ENCODE data around the gene SLC12A8. TPM values are rescaled to one million over a fixed set of nuclear protein-coding genes. Genes with fewer than 3 reads are reported as not detected.

The SLC12A8 gene
- total RNA-seq (2022; extraction: Qiagen RNA extraction; ENCODE audit: low read depth): 0.87 to 1.6 TPM (median 1.4 TPM) in 5 replicates

GRCh38 chr3:125212509-125213363 is at the start of gene SLC12A8:
TSS of gene SLC12A8 (minus strand) at chr3:125212748. CDS start at chr3:125211349, 1,399 bp downstream.

GRCh38 chr3:125055913-125056745 is 156.4 kb downstream of the SLC12A8 start, which contains the start of gene HEG1:
TSS of gene HEG1 (minus strand) at chr3:125055997. CDS start at chr3:125055890, 107 bp downstream.

Other genes starting within 250 kb of the SLC12A8 start
- 5.3 to 6.8 TPM (median 6.2 TPM) in 5 replicates for gene HEG1, start 156.8 kb downstream of the SLC12A8 start, total RNA-seq (2022; extraction: Qiagen RNA extraction; ENCODE audit: low read depth)
- 7.1 to 10.8 TPM (median 10.2 TPM) in 5 replicates for gene ZNF148, start 162.6 kb upstream of the SLC12A8 start, total RNA-seq (2022; extraction: Qiagen RNA extraction; ENCODE audit: low read depth)

Data from A549 treated with RU486 at 1 μM for 4 hours (cell line).